WERI-Rb-1 (cell line): ENCODE measurements around the gene CELSR3.
A peak's percentile ranks its signal among the peaks of the same experiment; 100 is the strongest.

ENCODE experiments used
- DNase-seq: peaks from one replicate; pipeline ENCODE4 v3.0.0-alpha.2; 2020
- H3K27ac ChIP-seq: fragments of 250-450 bp; sonication (Bioruptor Pico); 2 replicates; pipeline ENCODE4 v1.5.1; 2020; ENCODE audit warnings: mild to moderate bottlenecking, moderate library complexity
- H3K27me3 ChIP-seq: fragments of 250-450 bp; sonication (Bioruptor Pico); 2 replicates; pipeline ENCODE4 v1.5.1; 2021; ENCODE audit warnings: mild to moderate bottlenecking, low read depth, moderate library complexity; ENCODE audit not compliant: insufficient read depth, severe bottlenecking
- H3K36me3 ChIP-seq: fragments of 250-450 bp; sonication (Bioruptor Pico); 2 replicates; pipeline ENCODE4 v1.5.1; 2020; ENCODE audit warnings: mild to moderate bottlenecking, moderate library complexity
- H3K4me3 ChIP-seq: 2 replicates; pipeline ENCODE4 v1.5.1; 2011; ENCODE audit warnings: low read depth, mild to moderate bottlenecking, control low read depth, low read length
- H3K9me3 ChIP-seq: fragments of 250-450 bp; sonication (Bioruptor Pico); 2 replicates; pipeline ENCODE4 v1.5.1; 2021; ENCODE audit warnings: mild to moderate bottlenecking, moderate library complexity; ENCODE audit not compliant: severe bottlenecking
- CTCF ChIP-seq: IDR thresholded peaks from 2 replicates; pipeline ENCODE4 v1.5.1; 2011; ENCODE audit warnings: low read depth, mild to moderate bottlenecking, control low read depth, inconsistent platforms, low read length

Gene CELSR3

GRCh38 chr3:48636149-48636655 is 26.5 kb downstream of the CELSR3 start:
- no peaks in the 10 kb centered on the region for H3K9me3 ChIP-seq
- H3K36me3 ChIP-seq: peaks cover 59% of the 10 kb centered on the region
- H3K27ac ChIP-seq: peak overlapping the region; percentile 72
- no peak for TF ChIP-seq CTCF
- DNase-seq: no peak
- H3K4me3 ChIP-seq: peak overlapping the region; percentile 54
- no peaks in the 10 kb centered on the region for H3K27me3 ChIP-seq

- peaks cover 54% of the 10 kb centered on the region for H3K36me3 ChIP-seq
- H3K27me3 ChIP-seq: no peaks in the 10 kb centered on the region
- peak within 1 kb of the TSS; percentile 72 for H3K27ac ChIP-seq
- peak; percentile 91 for TF ChIP-seq CTCF
- DNase-seq: peak; percentile 98
- no peaks in the 10 kb centered on the region for H3K9me3 ChIP-seq
- H3K4me3 ChIP-seq: peak within 1 kb of the TSS; percentile 54
Measured at GRCh38 chr3:48635222-48636021, 27.3 kb downstream of the CELSR3 start, which contains the start of gene SLC26A6. Gene SLC26A6, minus strand, starts transcription at chr3:48635461. Its CDS starts 68 bp downstream, at chr3:48635393.

- DNase-seq: peak; percentile 79
Measured at GRCh38 chr3:48634661-48635221, 27.9 kb downstream of the CELSR3 start.

GRCh38 chr3:48633743-48634142 is 28.9 kb downstream of the CELSR3 start:
- Histone ChIP-seq H3K27me3 (no peaks in the 10 kb centered on the region), H3K4me3 (no peak overlapping the region), H3K36me3 (peaks cover 43% of the 10 kb centered on the region), H3K9me3 (no peaks in the 10 kb centered on the region), H3K27ac (no peak overlapping the region)
- no peak for TF ChIP-seq CTCF
- DNase-seq: no peak

More at GRCh38 chr3:48634661-48635221, 27.9 kb downstream of the CELSR3 start:
- peak overlapping the region; percentile 72 for H3K27ac ChIP-seq
- TF ChIP-seq CTCF: no peak
- no peaks in the 10 kb centered on the region for H3K9me3 ChIP-seq
- H3K27me3 ChIP-seq: no peaks in the 10 kb centered on the region
- peak overlapping the region; percentile 54 for H3K4me3 ChIP-seq
- peaks cover 49% of the 10 kb centered on the region for H3K36me3 ChIP-seq

- no peaks in the 10 kb centered on the region for H3K27me3 ChIP-seq
- peaks cover 43% of the 10 kb centered on the region for H3K36me3 ChIP-seq
- TF ChIP-seq CTCF: no peak
- DNase-seq: no peak
- H3K4me3 ChIP-seq: no peak overlapping the region
- H3K27ac ChIP-seq: no peak overlapping the region
- no peaks in the 10 kb centered on the region for H3K9me3 ChIP-seq
Measured at GRCh38 chr3:48633256-48633655, 29.4 kb downstream of the CELSR3 start.
